T-helper 9 cell (primary cell): ENCODE measurements around the gene NSFL1C.
"Not testable (repeated sequence)": the region's sequence is repeated elsewhere in the genome, so short reads cannot be mapped to it uniquely, and the experiment has no call there.

Source experiments
- DNase-seq: peaks from one replicate; pipeline ENCODE4 v3.0.0-alpha.2; 2020

NSFL1C gene

GRCh38 chr20:1423206-1423605 is 43.4 kb downstream of the NSFL1C start:
- DNase-seq: no peak

GRCh38 chr20:1422753-1423152 is 43.9 kb downstream of the NSFL1C start:
- DNase-seq: no peak

- DNase-seq: no peak
These were observed 46.6 kb downstream of the NSFL1C start for GRCh38 chr20:1420066-1420465.

GRCh38 chr20:1418350-1418749 is 48.3 kb downstream of the NSFL1C start:
- DNase-seq: no peak

- no peak for DNase-seq
These were observed 48.9 kb downstream of the NSFL1C start for GRCh38 chr20:1417790-1418189.

GRCh38 chr20:1417273-1417672 is 49.4 kb downstream of the NSFL1C start:
- no peak for DNase-seq

GRCh38 chr20:1415667-1416468 is 50.8 kb downstream of the NSFL1C start:
- no peak for DNase-seq

- no peak for DNase-seq
These were observed 51.7 kb downstream of the NSFL1C start for GRCh38 chr20:1414982-1415381.

GRCh38 chr20:1405801-1406200 is 60.8 kb downstream of the NSFL1C start:
- no peak for DNase-seq

- no peak for DNase-seq
These were observed 63.0 kb downstream of the NSFL1C start for GRCh38 chr20:1403624-1404023.

- DNase-seq: no peak
These were observed 64.5 kb downstream of the NSFL1C start for GRCh38 chr20:1402149-1402548.

- DNase-seq: no peak
These were observed 65.2 kb downstream of the NSFL1C start for GRCh38 chr20:1401451-1401907.

- DNase-seq: not testable (repeated sequence)
These were observed 66.8 kb downstream of the NSFL1C start for GRCh38 chr20:1399678-1400366.

GRCh38 chr20:1398185-1398584 is 68.5 kb downstream of the NSFL1C start:
- not testable (repeated sequence) for DNase-seq

GRCh38 chr20:1397710-1398109 is 68.9 kb downstream of the NSFL1C start:
- no peak for DNase-seq

GRCh38 chr20:1396702-1397101 is 69.9 kb downstream of the NSFL1C start:
- DNase-seq: no peak

GRCh38 chr20:1396264-1396663 is 70.4 kb downstream of the NSFL1C start:
- no peak for DNase-seq

GRCh38 chr20:1394686-1395085 is 72.0 kb downstream of the NSFL1C start:
- DNase-seq: no peak

- DNase-seq: no peak
These were observed 73.2 kb downstream of the NSFL1C start for GRCh38 chr20:1393507-1393882.

GRCh38 chr20:1392693-1393506 is 73.7 kb downstream of the NSFL1C start, which contains the start of gene FKBP1A:
Gene FKBP1A (minus strand): TSS chr20:1393054. CDS start chr20:1392998, 56 bp downstream.
- DNase-seq: peak; percentile 85

GRCh38 chr20:1392443-1392692 is 74.3 kb downstream of the NSFL1C start:
- DNase-seq: no peak
